ENCODE data around the gene DNTTIP2. TPM values are rescaled to one million over a fixed set of nuclear protein-coding genes. Genes with fewer than 3 reads are reported as not detected.
"Not testable (repeated sequence)": the region's sequence is repeated elsewhere in the genome, so short reads cannot be mapped to it uniquely, and the experiment has no call there.

The DNTTIP2 gene
- polyA plus RNA-seq, 3 donors from 2014 or later: 73.8 to 95.4 (median 74.0) TPM

- DNase-seq; H3K4me3 Mint-ChIP-seq; H3K4me1 Mint-ChIP-seq; H3K27me3 Mint-ChIP-seq (ENCODE audit: low read depth in 3 of 3); H3K9me3 Mint-ChIP-seq: not testable (repeated sequence)
- Mint-ChIP-seq H3K27ac (peak overlapping the region in 4 of 6 donors; percentile 36 to 73 (median 50)), H3K36me3 (peaks cover 22 to 45% (median 26%) of the 10 kb centered on the region in 3 donors)
These were observed 10.5 kb downstream of the DNTTIP2 start for GRCh38 chr1:93868492-93868891.

GRCh38 chr1:93865253-93865652, 13.8 kb downstream of the DNTTIP2 start:
- Mint-ChIP-seq H3K4me1 (peaks cover 0 to 2% of the 10 kb centered on the region in 2 donors), H3K27me3 (ENCODE audit: low read depth in 3 of 3) (peaks cover 0 to 3% (median 0%) of the 10 kb centered on the region in 3 donors), H3K36me3 (peaks cover 6 to 24% (median 9%) of the 10 kb centered on the region in 3 donors), H3K27ac (peak overlapping the region in 4 of 6 donors; percentile 20 to 40 (median 34)), H3K9me3 (no peaks in the 10 kb centered on the region), H3K4me3 (no peak overlapping the region)
- DNase-seq: no peak

GRCh38 chr1:93864175-93864574, 14.8 kb downstream of the DNTTIP2 start:
- Mint-ChIP-seq H3K4me3 (no peak overlapping the region), H3K9me3 (no peaks in the 10 kb centered on the region), H3K4me1 (peaks cover 0 to 2% of the 10 kb centered on the region in 2 donors), H3K36me3 (peaks cover 2 to 13% (median 9%) of the 10 kb centered on the region in 3 donors), H3K27ac (no peak overlapping the region), H3K27me3 (ENCODE audit: low read depth in 3 of 3) (peaks cover 0 to 3% (median 0%) of the 10 kb centered on the region in 3 donors)
- no peak for DNase-seq

GRCh38 chr1:93857653-93858052, 21.4 kb downstream of the DNTTIP2 start:
- not testable (repeated sequence) for H3K4me3 Mint-ChIP-seq; H3K4me1 Mint-ChIP-seq; DNase-seq; H3K27me3 Mint-ChIP-seq (ENCODE audit: low read depth in 3 of 3); H3K36me3 Mint-ChIP-seq; H3K9me3 Mint-ChIP-seq; H3K27ac Mint-ChIP-seq

GRCh38 chr1:93855983-93856382, 23.0 kb downstream of the DNTTIP2 start:
- H3K4me3 Mint-ChIP-seq; H3K4me1 Mint-ChIP-seq; H3K36me3 Mint-ChIP-seq; DNase-seq; H3K9me3 Mint-ChIP-seq; H3K27me3 Mint-ChIP-seq (ENCODE audit: low read depth in 3 of 3); H3K27ac Mint-ChIP-seq: not testable (repeated sequence)

- Mint-ChIP-seq H3K27ac (no peak overlapping the region), H3K27me3 (ENCODE audit: low read depth in 3 of 3) (peaks cover 0 to 5% (median 4%) of the 10 kb centered on the region in 3 donors), H3K4me3 (no peak overlapping the region), H3K36me3 (no peaks in the 10 kb centered on the region), H3K4me1 (peaks cover 0 to 4% of the 10 kb centered on the region in 2 donors), H3K9me3 (no peaks in the 10 kb centered on the region)
- DNase-seq: no peak
These were observed 25.1 kb downstream of the DNTTIP2 start for GRCh38 chr1:93853940-93854339.

- no peak overlapping the region for H3K27ac Mint-ChIP-seq
- peaks cover 13 to 16% of the 10 kb centered on the region in 2 donors for H3K4me1 Mint-ChIP-seq
- no peaks in the 10 kb centered on the region for H3K36me3 Mint-ChIP-seq
- H3K4me3 Mint-ChIP-seq: no peak overlapping the region
- no peak for DNase-seq
- peaks cover 13 to 22% (median 14%) of the 10 kb centered on the region in 3 donors for H3K27me3 Mint-ChIP-seq (ENCODE audit: low read depth in 3 of 3)
- peaks cover 0 to 4% (median 0%) of the 10 kb centered on the region in 6 donors for H3K9me3 Mint-ChIP-seq
These were observed 27.1 kb downstream of the DNTTIP2 start for GRCh38 chr1:93851878-93852277.

- Mint-ChIP-seq H3K4me3 (no peak overlapping the region), H3K27ac (no peak overlapping the region), H3K9me3 (peaks cover 0 to 4% (median 0%) of the 10 kb centered on the region in 6 donors), H3K4me1 (peaks cover 13 to 16% of the 10 kb centered on the region in 2 donors), H3K27me3 (ENCODE audit: low read depth in 3 of 3) (peaks cover 18 to 26% (median 20%) of the 10 kb centered on the region in 3 donors), H3K36me3 (no peaks in the 10 kb centered on the region)
- no peak for DNase-seq
These were observed 27.7 kb downstream of the DNTTIP2 start for GRCh38 chr1:93851327-93851712.

- not testable (repeated sequence) for H3K9me3 Mint-ChIP-seq
- Mint-ChIP-seq H3K27me3 (ENCODE audit: low read depth in 3 of 3) (peaks cover 23 to 31% (median 25%) of the 10 kb centered on the region in 3 donors), H3K4me3 (peak overlapping the region in 1 of 5 donors; percentile 1)
These were observed 28.2 kb downstream of the DNTTIP2 start for GRCh38 chr1:93850687-93851326.

GRCh38 chr1:93848350-93848883, 30.6 kb downstream of the DNTTIP2 start:
- Mint-ChIP-seq H3K4me1 (peaks cover 31 to 39% of the 10 kb centered on the region in 2 donors), H3K9me3 (peaks cover 0 to 4% (median 0%) of the 10 kb centered on the region in 6 donors), H3K27me3 (ENCODE audit: low read depth in 3 of 3) (peaks cover 25 to 33% (median 25%) of the 10 kb centered on the region in 3 donors), H3K27ac (peak overlapping the region; percentile 95 to 99 (median 96)), H3K4me3 (peak overlapping the region; percentile 93 to 98 (median 96)), H3K36me3 (no peaks in the 10 kb centered on the region)
- DNase-seq: no peak

More at GRCh38 chr1:93850687-93851326, 28.2 kb downstream of the DNTTIP2 start:
- Mint-ChIP-seq H3K4me1 (peaks cover 17 to 20% of the 10 kb centered on the region in 2 donors), H3K27ac (peak overlapping the region in 1 of 6 donors; percentile 26)
- not testable (repeated sequence) for H3K36me3 Mint-ChIP-seq
- peak; percentile 44 to 54 (median 54) for DNase-seq

- Mint-ChIP-seq H3K9me3 (peaks cover 0 to 4% (median 0%) of the 10 kb centered on the region in 6 donors), H3K4me1 (peaks cover 31 to 39% of the 10 kb centered on the region in 2 donors), H3K36me3 (no peaks in the 10 kb centered on the region), H3K27ac (peak overlapping the region; percentile 95 to 99 (median 96)), H3K27me3 (ENCODE audit: low read depth in 3 of 3) (peaks cover 25 to 33% (median 25%) of the 10 kb centered on the region in 3 donors), H3K4me3 (peak overlapping the region; percentile 93 to 98 (median 96))
- peak; percentile 79 to 81 (median 79) for DNase-seq
These were observed 31.2 kb downstream of the DNTTIP2 start for GRCh38 chr1:93847811-93848288.

- Mint-ChIP-seq H3K36me3 (no peaks in the 10 kb centered on the region), H3K9me3 (peaks cover 0 to 4% (median 0%) of the 10 kb centered on the region in 6 donors), H3K27ac (peak overlapping the region; percentile 95 to 99 (median 96)), H3K4me1 (peaks cover 31 to 39% of the 10 kb centered on the region in 2 donors), H3K27me3 (ENCODE audit: low read depth in 3 of 3) (peaks cover 25 to 33% (median 25%) of the 10 kb centered on the region in 3 donors), H3K4me3 (peak overlapping the region; percentile 93 to 98 (median 96))
- peak; percentile 87 to 91 (median 90) for DNase-seq
These were observed 31.8 kb downstream of the DNTTIP2 start for GRCh38 chr1:93846992-93847810.

GRCh38 chr1:93846206-93846991, 32.6 kb downstream of the DNTTIP2 start:
- peaks cover 25 to 33% (median 25%) of the 10 kb centered on the region in 3 donors for H3K27me3 Mint-ChIP-seq (ENCODE audit: low read depth in 3 of 3)
- H3K9me3 Mint-ChIP-seq: peaks cover 0 to 4% (median 0%) of the 10 kb centered on the region in 6 donors
- peak overlapping the region; percentile 95 to 99 (median 96) for H3K27ac Mint-ChIP-seq
- H3K4me1 Mint-ChIP-seq: peaks cover 31 to 39% of the 10 kb centered on the region in 2 donors
- H3K4me3 Mint-ChIP-seq: peak overlapping the region; percentile 86 to 97 (median 91)
- peak; percentile 90 to 91 (median 91) for DNase-seq
- H3K36me3 Mint-ChIP-seq: no peaks in the 10 kb centered on the region
